A673 (cell line): ENCODE results near the gene STMN3. TPM values are rescaled to one million over a fixed set of nuclear protein-coding genes. Genes with fewer than 3 reads are reported as not detected.
A peak's percentile ranks its signal among the peaks of the same experiment; 100 is the strongest.

ENCODE experiments used
- BruUV-seq: library from RNA; stranded (reverse); fragments of 400-500 nt; replicated peaks from 2 replicates; lab custom pipeline; 2021; lab: Mats Ljungman, UMichigan
- CTCF ChIA-PET: fragments of 300-600 bp; sonication (Branson Sonifier 250); formaldehyde crosslinking; loops from one replicate; lab custom pipeline; 2022; ENCODE audit warnings: antibody characterized with exemption; lab: Charles Lee
- POLR2A ChIA-PET: fragments of 300-600 bp; sonication (Branson Sonifier 250); formaldehyde crosslinking; loops from one replicate; lab custom pipeline; 2022; ENCODE audit warnings: antibody characterized with exemption; ENCODE audit not compliant: low non-redundant PET; lab: Charles Lee
- DNase-seq: peaks from one replicate; pipeline ENCODE4 v3.0.0-alpha.2; 2015; ENCODE audit warnings: low spot score
- H3K27ac ChIP-seq: fragments of 200-600 bp; sonication (generic); 2 replicates; pipeline ENCODE4 v1.5.1; 2016; ENCODE audit warnings: mixed run types, low read depth, mild to moderate bottlenecking, mixed read lengths, antibody characterized with exemption, low read length; ENCODE audit not compliant: poor library complexity, severe bottlenecking
- H3K27me3 ChIP-seq: fragments of 200-600 bp; sonication (generic); replicated peaks from 2 replicates; pipeline ENCODE4 v1.6.1; 2017; ENCODE audit warnings: mixed run types, low read depth, mild to moderate bottlenecking, mixed read lengths, antibody characterized with exemption, low read length; ENCODE audit not compliant: insufficient read depth, poor library complexity
- H3K36me3 ChIP-seq: fragments of 200-600 bp; sonication (generic); 2 replicates; pipeline ENCODE4 v1.6.1; 2016; ENCODE audit warnings: mixed run types, mild to moderate bottlenecking, mixed read lengths, antibody characterized with exemption, low read length; ENCODE audit not compliant: insufficient read depth, poor library complexity, severe bottlenecking
- H3K4me1 ChIP-seq: fragments of 200-600 bp; sonication (generic); 2 replicates; pipeline ENCODE4 v1.6.1; 2017; ENCODE audit warnings: mixed run types, mild to moderate bottlenecking, mixed read lengths, antibody characterized with exemption, low read length; ENCODE audit not compliant: insufficient read depth, poor library complexity, severe bottlenecking
- H3K4me3 ChIP-seq: fragments of 200-600 bp; sonication (generic); 2 replicates; pipeline ENCODE4 v1.5.1; 2016; ENCODE audit warnings: low read depth, mixed run types, mild to moderate bottlenecking, mixed read lengths, low read length; ENCODE audit not compliant: poor library complexity, severe bottlenecking
- H3K9me3 ChIP-seq: fragments of 200-600 bp; sonication (generic); 2 replicates; pipeline ENCODE4 v1.6.1; 2016; ENCODE audit warnings: mixed run types, low read depth, mild to moderate bottlenecking, mixed read lengths, antibody characterized with exemption, low read length; ENCODE audit not compliant: poor library complexity, severe bottlenecking
- CTCF ChIP-seq: fragments of 300-800, 200-600 bp; sonication (generic); conservative IDR thresholded peaks from 2 replicates; pipeline ENCODE4 v1.5.1; 2017; ENCODE audit warnings: low read depth, mild to moderate bottlenecking, antibody characterized with exemption, low read length, moderate library complexity, mixed read lengths
- EZH2 ChIP-seq: fragments of 200-600 bp; sonication (generic); IDR thresholded peaks from 2 replicates; pipeline ENCODE4 v1.6.1; 2017; ENCODE audit warnings: borderline replicate concordance, low read depth, mild to moderate bottlenecking, mixed read lengths, antibody characterized with exemption, low read length; ENCODE audit not compliant: poor library complexity, severe bottlenecking
- intact Hi-C: fragments of 100-400 bp; cut with micrococcal nuclease; formaldehyde crosslinking; loops from one replicate; pipeline ENCODE4 v1.10.0; 2022; ENCODE audit not compliant: unreplicated experiment
- total RNA-seq: library from RNA; stranded (reverse); gene quantifications from 2 replicates; pipeline ENCODE4 v1.2.3, GENCODE V29; 2021

The STMN3 gene
- total RNA-seq, 1 experiment from 2014 or later = 115 TPM

DNA sequence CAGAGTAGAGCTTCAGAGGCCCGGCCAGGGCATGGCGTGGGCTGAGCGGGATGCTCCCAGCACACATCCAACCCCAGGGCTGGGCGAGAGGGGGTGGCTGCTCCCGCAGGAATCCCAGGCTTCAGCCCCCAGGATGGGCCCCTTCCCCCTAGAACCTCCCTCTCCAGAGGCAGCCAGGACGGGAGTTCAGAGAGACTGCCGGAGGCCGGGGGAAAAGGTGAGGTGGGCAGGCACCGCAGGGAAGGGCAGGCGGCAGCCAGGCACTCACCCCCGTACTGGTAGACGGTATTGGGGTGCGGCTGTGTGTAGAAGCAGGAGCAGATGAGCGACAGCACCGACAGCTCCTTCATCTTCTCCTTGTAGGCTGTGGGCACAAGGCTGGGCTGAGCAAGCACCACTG is 9.3 kb downstream of the STMN3 start:
- Histone ChIP-seq H3K4me3 (no peak overlapping the region), H3K4me1 (peaks cover 9% of the 10 kb centered on the region), H3K27me3 (no peaks in the 10 kb centered on the region), H3K27ac (no peak overlapping the region), H3K36me3 (peaks cover 3% of the 10 kb centered on the region), H3K9me3 (no peaks in the 10 kb centered on the region)
- no TSS peak for BruUV-seq
- POLR2A ChIA-PET = no interaction called here
- CTCF ChIA-PET = no interaction called here
- intact Hi-C loops = no loop called here
- TF ChIP-seq EZH2 (no peak), CTCF (no peak)
- DNase-seq = no peak

- no peak overlapping the region for H3K4me3 ChIP-seq
- POLR2A ChIA-PET = no interaction called here
Observed at GRCh38 chr20:63643499-63643898, 9.7 kb downstream of the STMN3 start.

GRCh38 chr20:63642527-63643247 is 10.5 kb downstream of the STMN3 start:
- intact Hi-C loops = no loop called here
- ChIA-PET CTCF (interaction anchor here (0.8 to 1.0 kb wide), 2 partner anchors 18 to 70 kb away, joined by 3 to 7 read pairs; no protein-coding TSS in a partner anchor), POLR2A (no interaction called here)
- H3K36me3 ChIP-seq = peaks cover 3% of the 10 kb centered on the region
- no peaks in the 10 kb centered on the region for H3K27me3 ChIP-seq
- BruUV-seq = no TSS peak
- peak overlapping the region; percentile 38 for H3K4me3 ChIP-seq
- TF ChIP-seq EZH2 (no peak), CTCF (no peak)
- H3K9me3 ChIP-seq = no peaks in the 10 kb centered on the region
- peaks cover 9% of the 10 kb centered on the region for H3K4me1 ChIP-seq
- DNase-seq = no peak
- no peak overlapping the region for H3K27ac ChIP-seq

More at GRCh38 chr20:63643499-63643898, 9.7 kb downstream of the STMN3 start:
- TF ChIP-seq CTCF (no peak), EZH2 (no peak)
- DNase-seq = no peak
- peaks cover 9% of the 10 kb centered on the region for H3K4me1 ChIP-seq
- CTCF ChIA-PET = no interaction called here
- H3K36me3 ChIP-seq = peaks cover 3% of the 10 kb centered on the region
- no TSS peak for BruUV-seq
- intact Hi-C loops = no loop called here
- H3K27ac ChIP-seq = no peak overlapping the region
- H3K27me3 ChIP-seq = no peaks in the 10 kb centered on the region
- H3K9me3 ChIP-seq = no peaks in the 10 kb centered on the region
